ENCODE measurements around the gene DNAJC1. TPM values are rescaled to one million over a fixed set of nuclear protein-coding genes. Genes with fewer than 3 reads are reported as not detected.

Gene DNAJC1
- total RNA-seq, 1 experiment from 2014 or later, result 13.2 TPM

DNA sequence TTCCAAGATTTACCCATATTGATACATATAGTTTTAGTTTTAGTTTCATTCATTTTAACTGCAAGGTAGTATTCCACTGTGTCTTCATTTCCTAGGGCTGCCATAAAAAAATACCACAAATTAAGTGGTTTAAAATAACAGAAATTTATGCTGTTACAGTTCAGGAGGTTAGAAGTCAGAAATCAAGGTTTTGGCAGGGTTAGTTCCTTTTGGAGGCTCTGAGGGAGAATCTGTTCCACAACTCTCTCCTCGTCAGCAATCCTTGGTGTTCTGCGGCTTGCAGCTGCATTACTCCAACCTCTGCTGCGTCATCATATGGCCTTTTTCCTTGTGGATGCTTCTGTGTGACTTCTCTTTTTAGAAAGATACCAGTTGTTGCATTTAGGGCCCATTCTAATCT lies 176.2 kb downstream of the DNAJC1 start (continued):
- TF ChIP-seq, protein P1, sequence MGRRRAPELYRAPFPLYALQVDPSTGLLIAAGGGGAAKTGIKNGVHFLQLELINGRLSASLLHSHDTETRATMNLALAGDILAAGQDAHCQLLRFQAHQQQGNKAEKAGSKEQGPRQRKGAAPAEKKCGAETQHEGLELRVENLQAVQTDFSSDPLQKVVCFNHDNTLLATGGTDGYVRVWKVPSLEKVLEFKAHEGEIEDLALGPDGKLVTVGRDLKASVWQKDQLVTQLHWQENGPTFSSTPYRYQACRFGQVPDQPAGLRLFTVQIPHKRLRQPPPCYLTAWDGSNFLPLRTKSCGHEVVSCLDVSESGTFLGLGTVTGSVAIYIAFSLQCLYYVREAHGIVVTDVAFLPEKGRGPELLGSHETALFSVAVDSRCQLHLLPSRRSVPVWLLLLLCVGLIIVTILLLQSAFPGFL (CRISPR knock-in tag; IDR thresholded peaks at IDR 0.05; ENCODE audit: borderline replicate concordance), result no peak

DNA sequence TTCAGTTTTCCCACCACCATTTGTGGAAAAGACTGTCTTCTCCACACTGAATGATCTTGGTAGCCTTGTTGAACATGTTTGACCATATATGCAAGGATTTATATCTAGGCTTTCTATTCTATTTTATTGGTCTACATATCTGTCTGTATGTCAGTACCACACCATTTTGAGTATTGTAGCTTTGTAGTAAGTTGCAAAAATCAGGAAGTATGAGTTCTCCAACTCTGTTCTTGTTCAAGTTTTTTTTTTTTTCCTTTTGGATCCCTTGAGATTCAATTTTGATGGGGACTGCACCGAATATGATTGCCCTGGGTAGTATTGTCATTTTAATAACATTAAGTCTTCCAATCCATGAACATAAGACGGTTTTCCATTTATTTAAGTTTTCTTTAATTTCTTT lies 176.8 kb downstream of the DNAJC1 start:
- Mint-ChIP-seq H3K4me1 (no peaks in the 10 kb centered on the region), H3K27ac (no peak overlapping the region), H3K36me3 (peaks cover 64% of the 10 kb centered on the region), H3K4me3 (no peak overlapping the region), H3K9me3 (peaks cover 68% of the 10 kb centered on the region), H3K27me3 (ENCODE audit: low read depth) (no peaks in the 10 kb centered on the region)
- DNase-seq (ENCODE audit: low spot score), result no peak
- no peak for ATAC-seq
- TF ChIP-seq GRHL2 (CRISPR knock-in tag; IDR thresholded peaks at IDR 0.05; ENCODE audit: insufficient replicate concordance, severe bottlenecking) (no peak), ELF4 (CRISPR knock-in tag; IDR thresholded peaks at IDR 0.05; ENCODE audit: low read depth) (no peak), ZNF423 (CRISPR knock-in tag; IDR thresholded peaks at IDR 0.05) (no peak), NFYB (CRISPR knock-in tag; conservative IDR thresholded peaks at IDR 0.05; ENCODE audit: low read depth) (no peak), ZBTB21 (CRISPR knock-in tag; IDR thresholded peaks at IDR 0.05; ENCODE audit: borderline replicate concordance) (no peak), PRRX2 (CRISPR knock-in tag; IDR thresholded peaks at IDR 0.05) (no peak), MXD4 (CRISPR knock-in tag; IDR thresholded peaks at IDR 0.05; ENCODE audit: borderline replicate concordance) (no peak), ATF1 (CRISPR knock-in tag; IDR thresholded peaks at IDR 0.05) (no peak), KAT7 (CRISPR knock-in tag; IDR thresholded peaks at IDR 0.05; ENCODE audit: borderline replicate concordance) (no peak), RORB (CRISPR knock-in tag; IDR thresholded peaks at IDR 0.05) (no peak), JUN (CRISPR knock-in tag; IDR thresholded peaks at IDR 0.05) (no peak), ZNF232 (CRISPR knock-in tag; IDR thresholded peaks at IDR 0.05) (no peak), ZNF138 (CRISPR knock-in tag; conservative IDR thresholded peaks at IDR 0.05) (no peak)
- TF ChIP-seq, protein P2, sequence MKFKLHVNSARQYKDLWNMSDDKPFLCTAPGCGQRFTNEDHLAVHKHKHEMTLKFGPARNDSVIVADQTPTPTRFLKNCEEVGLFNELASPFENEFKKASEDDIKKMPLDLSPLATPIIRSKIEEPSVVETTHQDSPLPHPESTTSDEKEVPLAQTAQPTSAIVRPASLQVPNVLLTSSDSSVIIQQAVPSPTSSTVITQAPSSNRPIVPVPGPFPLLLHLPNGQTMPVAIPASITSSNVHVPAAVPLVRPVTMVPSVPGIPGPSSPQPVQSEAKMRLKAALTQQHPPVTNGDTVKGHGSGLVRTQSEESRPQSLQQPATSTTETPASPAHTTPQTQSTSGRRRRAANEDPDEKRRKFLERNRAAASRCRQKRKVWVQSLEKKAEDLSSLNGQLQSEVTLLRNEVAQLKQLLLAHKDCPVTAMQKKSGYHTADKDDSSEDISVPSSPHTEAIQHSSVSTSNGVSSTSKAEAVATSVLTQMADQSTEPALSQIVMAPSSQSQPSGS (CRISPR knock-in tag; IDR thresholded peaks at IDR 0.05; ENCODE audit: borderline replicate concordance, low read depth), result no peak
- TF ChIP-seq, protein P3, sequence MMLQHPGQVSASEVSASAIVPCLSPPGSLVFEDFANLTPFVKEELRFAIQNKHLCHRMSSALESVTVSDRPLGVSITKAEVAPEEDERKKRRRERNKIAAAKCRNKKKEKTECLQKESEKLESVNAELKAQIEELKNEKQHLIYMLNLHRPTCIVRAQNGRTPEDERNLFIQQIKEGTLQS (CRISPR knock-in tag; conservative IDR thresholded peaks at IDR 0.05), result no peak
- TF ChIP-seq, protein P4, sequence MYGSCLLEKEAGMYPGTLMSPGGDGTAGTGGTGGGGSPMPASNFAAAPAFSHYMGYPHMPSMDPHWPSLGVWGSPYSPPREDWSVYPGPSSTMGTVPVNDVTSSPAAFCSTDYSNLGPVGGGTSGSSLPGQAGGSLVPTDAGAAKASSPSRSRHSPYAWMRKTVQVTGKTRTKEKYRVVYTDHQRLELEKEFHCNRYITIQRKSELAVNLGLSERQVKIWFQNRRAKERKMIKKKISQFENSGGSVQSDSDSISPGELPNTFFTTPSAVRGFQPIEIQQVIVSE (CRISPR knock-in tag; IDR thresholded peaks at IDR 0.05; ENCODE audit: borderline replicate concordance), result no peak
- TF ChIP-seq, protein P5, sequence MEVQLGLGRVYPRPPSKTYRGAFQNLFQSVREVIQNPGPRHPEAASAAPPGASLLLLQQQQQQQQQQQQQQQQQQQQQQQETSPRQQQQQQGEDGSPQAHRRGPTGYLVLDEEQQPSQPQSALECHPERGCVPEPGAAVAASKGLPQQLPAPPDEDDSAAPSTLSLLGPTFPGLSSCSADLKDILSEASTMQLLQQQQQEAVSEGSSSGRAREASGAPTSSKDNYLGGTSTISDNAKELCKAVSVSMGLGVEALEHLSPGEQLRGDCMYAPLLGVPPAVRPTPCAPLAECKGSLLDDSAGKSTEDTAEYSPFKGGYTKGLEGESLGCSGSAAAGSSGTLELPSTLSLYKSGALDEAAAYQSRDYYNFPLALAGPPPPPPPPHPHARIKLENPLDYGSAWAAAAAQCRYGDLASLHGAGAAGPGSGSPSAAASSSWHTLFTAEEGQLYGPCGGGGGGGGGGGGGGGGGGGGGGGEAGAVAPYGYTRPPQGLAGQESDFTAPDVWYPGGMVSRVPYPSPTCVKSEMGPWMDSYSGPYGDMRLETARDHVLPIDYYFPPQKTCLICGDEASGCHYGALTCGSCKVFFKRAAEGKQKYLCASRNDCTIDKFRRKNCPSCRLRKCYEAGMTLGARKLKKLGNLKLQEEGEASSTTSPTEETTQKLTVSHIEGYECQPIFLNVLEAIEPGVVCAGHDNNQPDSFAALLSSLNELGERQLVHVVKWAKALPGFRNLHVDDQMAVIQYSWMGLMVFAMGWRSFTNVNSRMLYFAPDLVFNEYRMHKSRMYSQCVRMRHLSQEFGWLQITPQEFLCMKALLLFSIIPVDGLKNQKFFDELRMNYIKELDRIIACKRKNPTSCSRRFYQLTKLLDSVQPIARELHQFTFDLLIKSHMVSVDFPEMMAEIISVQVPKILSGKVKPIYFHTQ (CRISPR knock-in tag; IDR thresholded peaks at IDR 0.05), result no peak
- TF ChIP-seq, protein P6, sequence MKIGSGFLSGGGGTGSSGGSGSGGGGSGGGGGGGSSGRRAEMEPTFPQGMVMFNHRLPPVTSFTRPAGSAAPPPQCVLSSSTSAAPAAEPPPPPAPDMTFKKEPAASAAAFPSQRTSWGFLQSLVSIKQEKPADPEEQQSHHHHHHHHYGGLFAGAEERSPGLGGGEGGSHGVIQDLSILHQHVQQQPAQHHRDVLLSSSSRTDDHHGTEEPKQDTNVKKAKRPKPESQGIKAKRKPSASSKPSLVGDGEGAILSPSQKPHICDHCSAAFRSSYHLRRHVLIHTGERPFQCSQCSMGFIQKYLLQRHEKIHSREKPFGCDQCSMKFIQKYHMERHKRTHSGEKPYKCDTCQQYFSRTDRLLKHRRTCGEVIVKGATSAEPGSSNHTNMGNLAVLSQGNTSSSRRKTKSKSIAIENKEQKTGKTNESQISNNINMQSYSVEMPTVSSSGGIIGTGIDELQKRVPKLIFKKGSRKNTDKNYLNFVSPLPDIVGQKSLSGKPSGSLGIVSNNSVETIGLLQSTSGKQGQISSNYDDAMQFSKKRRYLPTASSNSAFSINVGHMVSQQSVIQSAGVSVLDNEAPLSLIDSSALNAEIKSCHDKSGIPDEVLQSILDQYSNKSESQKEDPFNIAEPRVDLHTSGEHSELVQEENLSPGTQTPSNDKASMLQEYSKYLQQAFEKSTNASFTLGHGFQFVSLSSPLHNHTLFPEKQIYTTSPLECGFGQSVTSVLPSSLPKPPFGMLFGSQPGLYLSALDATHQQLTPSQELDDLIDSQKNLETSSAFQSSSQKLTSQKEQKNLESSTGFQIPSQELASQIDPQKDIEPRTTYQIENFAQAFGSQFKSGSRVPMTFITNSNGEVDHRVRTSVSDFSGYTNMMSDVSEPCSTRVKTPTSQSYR (CRISPR knock-in tag; IDR thresholded peaks at IDR 0.05), result no peak
- TF ChIP-seq, protein P1 (CRISPR knock-in tag; IDR thresholded peaks at IDR 0.05; ENCODE audit: borderline replicate concordance), result no peak
- TF ChIP-seq, protein P7, sequence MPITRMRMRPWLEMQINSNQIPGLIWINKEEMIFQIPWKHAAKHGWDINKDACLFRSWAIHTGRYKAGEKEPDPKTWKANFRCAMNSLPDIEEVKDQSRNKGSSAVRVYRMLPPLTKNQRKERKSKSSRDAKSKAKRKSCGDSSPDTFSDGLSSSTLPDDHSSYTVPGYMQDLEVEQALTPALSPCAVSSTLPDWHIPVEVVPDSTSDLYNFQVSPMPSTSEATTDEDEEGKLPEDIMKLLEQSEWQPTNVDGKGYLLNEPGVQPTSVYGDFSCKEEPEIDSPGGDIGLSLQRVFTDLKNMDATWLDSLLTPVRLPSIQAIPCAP (CRISPR knock-in tag; IDR thresholded peaks at IDR 0.05), result no peak
- POLR2A ChIA-PET, result interaction anchor here (0.6 kb wide), 1 partner anchor 799 kb away, joined by 6 read pairs; no protein-coding TSS in a partner anchor
- CTCF ChIA-PET, result no interaction called here

Measured in WTC11 (cell line).